HG03520 (cell line): ENCODE results near the gene LRRC34.
A peak's percentile ranks its signal among the peaks of the same experiment; 100 is the strongest.

Source experiments
- ATAC-seq: cut with Tn5 transposase; IDR thresholded peaks from one replicate; pipeline ENCODE4 v1.9.1; 2021; ENCODE audit warnings: mild to moderate bottlenecking, moderate library complexity; ENCODE audit not compliant: unreplicated experiment

LRRC34 gene, protein sequence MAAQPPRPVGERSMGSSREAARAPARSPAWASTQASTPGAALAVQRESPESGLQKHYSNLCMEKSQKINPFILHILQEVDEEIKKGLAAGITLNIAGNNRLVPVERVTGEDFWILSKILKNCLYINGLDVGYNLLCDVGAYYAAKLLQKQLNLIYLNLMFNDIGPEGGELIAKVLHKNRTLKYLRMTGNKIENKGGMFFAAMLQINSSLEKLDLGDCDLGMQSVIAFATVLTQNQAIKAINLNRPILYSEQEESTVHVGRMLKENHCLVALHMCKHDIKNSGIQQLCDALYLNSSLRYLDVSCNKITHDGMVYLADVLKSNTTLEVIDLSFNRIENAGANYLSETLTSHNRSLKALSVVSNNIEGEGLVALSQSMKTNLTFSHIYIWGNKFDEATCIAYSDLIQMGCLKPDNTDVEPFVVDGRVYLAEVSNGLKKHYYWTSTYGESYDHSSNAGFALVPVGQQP

DNA sequence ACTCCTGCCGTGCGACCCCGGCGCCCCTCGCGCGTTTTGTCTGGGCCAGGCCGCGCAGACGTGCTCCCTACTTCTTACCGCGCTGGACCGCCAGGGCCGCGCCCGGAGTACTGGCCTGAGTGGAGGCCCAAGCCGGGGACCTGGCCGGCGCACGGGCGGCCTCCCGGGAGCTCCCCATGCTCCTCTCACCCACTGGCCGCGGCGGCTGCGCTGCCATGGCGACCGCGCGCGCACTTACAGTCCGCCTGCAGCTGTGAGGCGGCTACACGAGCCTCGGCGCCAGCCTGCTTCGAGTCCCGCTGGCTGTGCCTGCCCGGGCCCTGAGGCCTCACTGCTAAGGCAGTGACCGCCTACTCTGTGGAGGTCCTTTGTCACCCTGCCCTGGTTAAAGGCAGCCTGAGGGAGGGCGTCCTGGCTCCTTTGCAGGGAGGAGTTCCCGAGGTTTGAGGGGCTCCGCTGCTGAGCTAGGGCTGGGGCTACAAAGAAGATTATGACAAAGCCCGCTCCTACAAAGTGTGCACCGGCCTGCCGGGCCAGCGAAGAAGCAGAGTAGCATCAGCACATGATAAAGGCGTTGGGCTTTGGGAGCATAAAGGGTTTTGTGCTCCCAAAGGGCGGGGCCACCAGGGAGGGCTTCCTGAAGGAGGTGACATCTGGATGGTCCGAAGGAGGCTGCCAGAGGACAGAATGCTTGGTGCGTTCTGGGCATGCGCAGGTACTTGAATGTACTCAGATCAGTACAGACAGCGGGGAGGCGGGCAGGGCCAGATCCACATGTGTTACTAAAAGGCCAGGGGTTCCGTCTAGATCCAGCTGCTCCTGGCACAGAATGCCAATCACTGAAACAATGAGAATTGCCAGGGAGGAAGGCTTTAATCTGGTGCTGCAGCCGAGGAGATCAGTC, at the start of gene LRRC34, which contains the start of gene LRRIQ4:
TSS of gene LRRC34 (minus strand) at position 573 of the 904 bp plus-strand sequence. CDS start at position 217, 356 bp downstream.
TSS of gene LRRIQ4 (plus strand) at position 539 of the 904 bp plus-strand sequence. CDS start 9,052 bp downstream, outside the sequence.
- peak; percentile 57 for ATAC-seq

DNA sequence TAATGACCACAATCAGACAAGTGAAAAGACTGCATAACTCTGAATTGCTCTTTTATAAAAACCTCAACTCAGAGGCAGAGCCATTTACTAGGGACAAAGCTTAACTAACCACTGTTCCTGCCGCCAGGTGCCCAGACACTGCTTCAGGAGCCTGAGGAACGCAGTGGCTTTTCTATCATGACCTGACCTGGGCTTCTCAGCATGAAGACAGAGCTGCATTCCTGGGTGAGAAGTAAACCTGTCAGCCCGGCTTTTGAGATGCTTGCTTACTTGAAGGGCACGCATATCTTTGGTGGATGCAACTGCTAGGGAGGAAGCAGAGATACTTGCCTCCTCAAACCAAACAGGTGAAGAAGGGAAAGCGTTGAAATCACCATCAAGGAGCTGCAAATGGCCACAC, 49.2 kb upstream of the LRRC34 start:
- no peak for ATAC-seq

DNA sequence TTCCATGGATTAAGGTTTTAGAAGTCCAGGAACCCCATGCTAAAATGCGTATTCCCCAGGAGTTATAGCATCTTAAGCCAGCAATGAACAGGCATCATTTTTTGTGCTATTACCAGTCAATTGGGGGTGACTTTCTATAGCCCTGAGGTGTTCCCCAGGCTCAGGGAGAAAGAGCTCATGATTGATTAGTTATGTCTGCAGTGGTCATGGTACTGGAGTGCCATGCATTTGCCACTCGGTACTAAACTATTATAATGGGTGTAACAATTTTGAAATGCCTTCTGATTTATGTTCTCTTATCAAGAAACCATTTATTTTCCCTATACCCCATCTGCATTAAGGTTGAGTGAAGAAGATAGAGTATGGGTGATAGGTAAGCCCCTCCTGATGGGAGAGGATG, 45.1 kb upstream of the LRRC34 start:
- ATAC-seq, result no peak

DNA sequence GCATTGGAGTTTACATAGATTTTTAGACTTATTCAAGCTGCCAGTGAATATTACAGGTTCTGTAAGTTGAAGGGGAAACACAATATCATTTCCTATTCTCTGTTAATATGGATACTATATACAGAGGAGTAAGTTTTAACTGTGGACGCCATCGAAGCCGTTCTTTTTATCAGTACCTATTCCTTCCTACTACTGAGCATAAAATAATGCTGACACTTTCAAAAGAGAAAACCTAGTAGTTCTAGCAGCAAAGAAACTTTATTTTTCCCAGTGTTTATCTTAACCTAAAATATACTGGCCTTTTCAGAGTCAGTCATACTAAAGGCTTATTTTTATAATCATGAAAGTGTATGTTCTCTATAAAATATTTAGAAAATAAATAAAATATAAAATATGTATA, 42.8 kb upstream of the LRRC34 start:
- ATAC-seq, result no peak

DNA sequence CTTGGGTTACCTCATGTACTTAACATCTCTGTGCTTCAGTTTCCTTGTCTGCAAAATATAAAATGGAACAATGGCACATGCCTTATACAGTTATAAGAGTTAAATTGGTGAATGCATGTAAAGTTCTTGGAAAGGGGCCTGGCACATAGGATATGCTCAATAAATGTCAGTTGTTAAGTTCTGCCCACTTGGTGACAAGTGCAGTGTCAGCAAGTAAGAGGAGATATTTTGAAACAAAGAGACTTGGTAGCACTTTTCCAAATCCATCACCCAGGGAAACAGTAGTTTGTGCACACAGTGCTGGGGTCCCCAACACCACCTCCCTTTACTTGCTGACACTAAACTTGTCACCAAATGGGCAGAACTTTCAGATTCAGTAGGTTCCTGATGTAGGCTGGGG, 37.9 kb upstream of the LRRC34 start:
- no peak for ATAC-seq

DNA sequence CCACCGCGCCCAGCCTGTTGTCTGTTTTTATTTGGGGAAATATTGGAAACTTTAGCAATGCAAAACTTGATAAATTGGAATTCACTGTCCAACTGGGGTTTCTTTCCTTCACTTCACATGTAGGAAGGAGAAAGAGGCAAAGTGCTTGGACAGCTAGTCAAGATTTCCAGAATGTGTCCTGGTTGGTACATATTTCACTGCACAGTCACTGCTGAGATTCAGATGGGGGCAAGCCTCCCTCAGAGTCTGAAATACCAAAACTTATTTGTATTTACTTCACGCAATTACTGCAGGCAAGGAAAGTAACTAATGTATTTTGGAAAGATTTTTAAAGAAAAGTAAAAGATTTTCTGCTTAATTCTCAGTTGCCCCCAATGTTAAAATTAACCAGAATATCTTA, 36.0 kb upstream of the LRRC34 start:
- no peak for ATAC-seq

DNA sequence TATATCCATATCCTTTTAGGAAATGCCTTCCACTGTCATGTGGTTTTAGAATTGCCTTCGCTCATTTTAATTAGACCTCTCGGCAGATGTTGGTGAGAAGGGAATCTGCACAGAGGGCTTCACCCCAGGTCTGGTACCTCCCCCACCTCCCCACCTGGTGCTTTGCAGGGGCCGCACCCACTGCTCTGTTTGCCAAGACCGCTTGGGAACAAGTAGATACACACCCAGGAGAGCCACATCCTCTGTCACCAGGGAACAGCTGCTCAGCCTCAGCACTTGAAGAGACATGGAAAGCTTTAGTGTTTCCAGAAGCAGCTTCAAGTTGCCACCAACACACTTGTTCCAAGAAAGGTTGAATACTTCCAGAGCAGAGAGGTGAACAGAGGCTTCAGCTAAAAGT, 35.2 kb upstream of the LRRC34 start:
- ATAC-seq, result no peak

DNA sequence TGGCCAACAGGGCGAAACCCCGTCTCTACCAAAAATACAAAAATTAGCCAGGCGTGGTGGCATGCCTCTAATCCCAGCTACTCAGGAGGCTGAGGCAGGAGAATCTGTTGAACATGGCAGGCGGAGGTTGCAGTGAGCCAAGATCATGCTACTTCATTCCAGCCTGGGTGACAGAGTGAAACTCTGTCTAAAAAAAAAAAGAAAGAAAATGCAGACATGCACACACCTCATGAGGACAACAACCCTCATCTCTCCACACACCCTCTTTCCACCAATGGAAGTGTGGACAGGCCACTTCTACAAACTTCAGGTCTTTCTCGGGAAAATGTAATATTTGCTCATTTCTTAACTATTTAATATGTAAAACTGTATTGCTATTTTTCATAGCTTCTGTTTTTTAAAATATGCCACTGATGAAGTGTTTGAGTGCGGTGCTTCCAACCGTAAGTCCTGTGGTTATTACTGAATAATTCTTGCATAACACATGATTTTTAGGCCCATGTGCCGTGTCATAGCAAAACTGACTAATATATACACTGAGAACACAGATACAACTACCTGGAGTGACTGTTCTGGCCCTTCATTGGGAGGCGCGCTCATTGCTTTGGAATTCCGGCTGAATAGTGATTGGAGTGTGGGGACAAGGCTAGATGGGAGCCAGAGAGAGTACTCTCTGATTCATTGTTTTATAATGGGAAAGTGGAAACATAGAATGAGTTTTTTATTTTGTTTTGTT, 33.9 kb upstream of the LRRC34 start:
- ATAC-seq, result peak; percentile 96

DNA sequence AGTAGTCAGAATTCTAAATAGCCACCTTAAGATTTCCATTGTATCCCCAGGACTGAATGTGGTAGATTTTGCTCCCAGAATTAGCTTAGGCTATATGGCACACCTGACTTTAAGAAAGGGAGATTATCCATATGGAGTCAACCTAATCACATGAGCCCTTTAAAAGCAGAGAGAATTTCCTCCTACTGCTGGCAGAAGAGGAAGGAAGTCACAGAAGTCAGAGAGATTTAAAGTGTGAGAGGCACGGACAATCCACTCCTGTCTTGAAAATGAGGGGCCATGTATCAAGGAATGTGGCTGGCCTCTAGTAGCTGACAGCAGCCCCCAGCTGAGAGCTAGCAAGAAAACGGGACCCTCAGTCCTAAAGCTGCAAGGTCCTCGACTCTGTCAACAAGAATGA, 30.3 kb upstream of the LRRC34 start:
- ATAC-seq, result no peak

DNA sequence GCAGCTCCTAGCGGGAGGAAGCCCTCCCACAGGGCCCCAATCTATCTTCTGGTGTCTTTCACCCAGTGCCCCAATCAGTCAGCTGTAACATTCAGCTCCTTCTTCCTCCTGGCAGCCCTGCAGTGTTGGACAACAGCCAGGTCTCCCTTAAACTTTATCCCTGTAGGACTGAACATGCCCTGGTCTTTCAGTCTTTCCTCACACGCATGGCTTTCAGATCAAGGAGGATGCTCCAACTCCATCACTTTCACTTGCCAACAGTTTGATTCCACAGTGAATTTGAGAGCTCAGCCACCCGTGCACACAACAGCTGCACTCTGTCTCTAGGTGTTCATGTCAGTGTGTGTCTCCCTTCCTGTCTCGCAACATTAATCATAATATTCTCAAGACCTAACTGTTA, 28.5 kb upstream of the LRRC34 start:
- ATAC-seq, result no peak

DNA sequence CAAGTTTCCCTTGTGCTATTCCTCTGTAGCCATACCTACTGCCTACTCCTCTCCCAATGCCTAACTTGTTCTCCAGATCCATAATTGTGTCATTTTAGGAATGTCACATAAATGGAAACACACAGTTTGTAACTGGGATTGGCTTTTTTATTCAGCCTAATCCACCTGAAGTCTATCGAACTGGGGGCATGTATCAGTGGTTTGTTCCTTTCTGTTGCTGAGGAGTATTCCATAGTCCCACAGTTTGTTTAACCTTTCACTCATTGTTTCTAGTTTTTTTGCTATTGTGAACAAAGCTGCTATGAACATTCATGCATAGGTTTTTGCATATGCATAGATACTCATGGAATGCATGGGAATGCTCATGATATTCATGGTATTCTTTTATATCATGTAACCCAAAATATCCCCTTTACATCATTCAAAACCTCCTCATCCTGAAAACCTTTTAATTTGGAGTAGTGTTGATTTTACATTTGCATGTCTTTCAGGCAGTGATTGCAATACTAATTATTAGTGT, 25.9 kb upstream of the LRRC34 start:
- no peak for ATAC-seq

DNA sequence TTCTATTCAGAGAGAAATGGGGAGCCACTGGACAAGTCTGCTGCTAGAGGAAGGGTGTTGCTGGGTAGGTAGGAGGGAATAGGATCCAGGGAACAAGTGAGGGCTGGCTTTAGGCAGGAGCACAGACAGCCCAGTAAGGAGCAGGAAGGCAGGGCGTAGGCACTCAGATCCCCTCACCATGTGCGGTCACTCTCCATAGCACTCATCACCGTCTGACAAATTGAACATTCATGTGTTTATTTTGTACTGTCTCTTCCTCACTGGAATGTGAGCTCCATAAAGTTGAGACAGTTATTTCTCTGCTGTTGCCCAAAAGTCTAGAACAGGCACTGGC, 24.2 kb upstream of the LRRC34 start:
- no peak for ATAC-seq

DNA sequence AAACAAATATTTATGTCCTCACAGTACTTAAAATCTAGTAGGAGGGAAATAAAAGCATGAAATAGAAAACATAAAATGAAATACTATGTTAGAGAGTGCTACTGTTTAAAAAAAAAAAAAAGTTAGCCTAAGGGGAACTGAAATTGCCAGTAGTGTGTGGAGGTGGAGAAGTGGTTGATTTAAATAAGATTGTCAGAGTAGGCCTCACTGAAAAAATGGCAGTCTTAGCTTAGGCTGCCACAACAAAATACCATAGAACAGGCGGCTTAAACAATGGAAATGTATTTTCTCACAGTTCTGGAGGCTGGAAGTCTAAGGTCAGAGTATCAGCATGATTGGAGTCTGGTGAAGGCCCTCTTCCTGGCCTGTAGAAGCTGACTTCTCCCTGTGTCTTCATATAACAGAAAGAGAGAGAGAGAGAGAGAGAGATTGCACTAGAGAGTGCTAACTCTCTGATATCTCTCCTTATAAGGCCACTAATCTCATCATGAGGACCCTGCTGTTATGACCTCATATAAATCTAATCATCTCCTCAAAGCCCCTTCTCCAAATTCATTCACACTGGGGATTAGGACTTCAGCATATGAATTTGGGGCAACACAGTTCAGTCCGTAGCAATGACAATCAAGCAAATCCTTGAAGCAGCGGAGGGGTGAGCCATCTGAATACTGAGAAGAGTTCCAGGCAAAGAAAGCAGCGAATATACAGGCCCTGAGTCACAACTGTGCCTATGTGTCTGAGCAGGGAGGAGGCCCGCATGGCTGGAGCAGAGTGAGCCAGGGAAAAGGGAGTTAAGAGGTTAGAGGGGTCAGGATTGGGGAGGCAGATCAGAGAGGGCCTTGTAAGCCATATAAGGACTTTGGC, 23.6 kb upstream of the LRRC34 start:
- peak; percentile 82 for ATAC-seq

DNA sequence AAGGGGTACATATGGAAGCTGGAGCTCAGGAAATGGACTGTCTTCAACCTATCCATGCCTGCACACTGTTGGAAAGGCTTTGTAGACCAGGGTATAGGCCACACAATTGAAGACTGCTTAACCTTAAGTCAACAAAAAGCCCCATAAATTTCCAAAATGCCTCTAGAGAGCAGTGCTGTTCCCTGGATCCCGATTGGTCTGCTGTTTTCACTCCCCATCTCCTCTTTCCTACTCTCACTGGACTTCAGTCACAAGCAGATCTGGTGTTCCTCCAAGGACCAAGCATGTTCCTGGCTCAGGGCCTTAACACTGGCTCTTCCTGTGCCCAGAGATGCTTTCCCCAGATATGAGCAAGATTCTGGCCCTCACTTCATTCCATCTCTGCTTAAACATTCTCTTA, 22.8 kb upstream of the LRRC34 start:
- no peak for ATAC-seq

DNA sequence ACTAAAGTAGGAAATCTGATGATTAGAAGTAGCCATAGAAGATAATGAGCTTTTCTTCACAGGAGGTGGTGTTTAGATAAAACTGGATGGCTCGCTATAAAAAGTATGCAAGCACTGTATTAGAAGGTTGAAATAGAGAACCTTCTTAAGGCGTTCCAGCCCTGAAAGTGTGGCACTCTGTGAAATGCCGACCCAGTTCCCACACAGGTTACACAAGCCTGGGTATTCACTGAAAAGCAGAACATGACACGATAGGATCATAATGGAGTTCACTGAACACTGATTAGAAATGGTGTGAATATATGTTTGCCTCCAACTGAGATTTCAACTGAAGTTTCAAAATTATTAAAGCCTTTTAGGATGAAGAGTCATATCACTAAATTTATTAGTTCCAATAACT, 15.0 kb upstream of the LRRC34 start:
- no peak for ATAC-seq

DNA sequence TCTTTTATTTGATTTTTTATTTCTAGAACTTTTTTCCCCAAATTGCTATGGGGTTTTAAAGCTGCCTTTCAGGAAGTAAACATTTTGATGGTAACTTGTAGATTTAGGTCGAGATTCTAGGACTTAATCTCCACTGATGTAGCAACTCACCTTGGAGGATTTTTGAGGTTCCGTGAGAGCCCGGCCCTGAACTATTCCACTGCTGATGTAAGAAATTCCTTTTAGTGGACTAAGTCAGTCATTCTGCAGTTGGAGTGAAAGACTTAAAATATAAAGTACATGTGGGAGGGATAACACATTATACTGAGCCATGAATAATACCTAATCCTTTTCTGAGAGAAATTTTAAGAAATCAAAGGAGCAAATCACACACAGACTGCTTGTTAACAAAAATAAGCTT, 12.6 kb upstream of the LRRC34 start:
- ATAC-seq, result no peak

DNA sequence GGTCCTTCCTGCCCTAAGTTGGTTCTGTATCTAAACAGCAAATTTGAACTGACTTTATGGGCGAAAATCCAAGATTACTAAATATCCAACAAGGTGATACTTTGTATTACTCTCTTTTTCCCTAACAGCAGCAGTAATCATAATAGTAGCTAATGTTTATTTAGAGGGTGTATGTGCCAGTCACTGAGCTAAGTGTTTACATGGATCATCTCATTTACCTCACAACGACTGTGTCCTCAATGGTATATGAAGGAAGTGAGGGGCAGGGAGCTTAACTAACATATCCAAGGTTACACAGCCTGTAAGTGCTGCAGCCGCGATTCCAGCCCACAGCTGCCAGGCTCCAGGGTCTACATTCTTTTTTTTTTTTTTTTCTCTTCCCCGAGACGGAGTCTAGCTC, 10.3 kb upstream of the LRRC34 start:
- no peak for ATAC-seq

DNA sequence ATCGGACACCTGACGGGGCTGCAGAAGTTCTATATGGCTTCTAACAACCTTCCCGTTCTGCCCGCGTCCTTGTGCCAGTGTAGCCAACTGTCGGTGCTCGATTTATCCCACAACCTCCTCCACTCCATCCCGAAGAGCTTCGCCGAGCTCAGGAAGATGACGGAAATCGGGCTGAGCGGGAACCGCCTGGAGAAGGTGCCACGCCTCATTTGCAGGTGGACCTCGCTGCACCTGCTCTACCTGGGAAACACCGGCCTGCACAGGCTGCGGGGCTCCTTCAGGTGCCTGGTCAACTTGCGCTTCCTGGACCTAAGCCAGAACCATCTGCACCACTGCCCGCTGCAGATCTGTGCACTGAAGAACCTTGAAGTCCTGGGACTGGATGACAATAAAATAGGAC, 9.8 kb upstream of the LRRC34 start:
- no peak for ATAC-seq

DNA sequence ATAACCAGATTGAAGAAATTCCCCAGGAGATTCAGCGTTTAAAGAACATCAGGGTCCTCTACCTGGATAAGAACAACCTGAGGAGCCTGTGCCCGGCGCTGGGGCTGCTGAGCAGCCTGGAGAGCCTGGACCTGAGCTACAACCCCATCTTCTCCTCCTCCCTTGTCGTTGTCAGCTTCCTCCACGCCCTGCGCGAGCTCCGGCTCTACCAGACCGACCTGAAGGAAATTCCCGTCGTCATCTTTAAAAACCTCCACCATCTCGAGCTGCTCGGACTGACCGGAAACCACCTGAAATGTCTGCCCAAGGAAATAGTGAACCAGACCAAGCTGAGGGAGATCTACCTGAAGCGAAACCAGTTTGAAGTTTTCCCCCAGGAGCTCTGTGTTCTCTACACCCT, 9.4 kb upstream of the LRRC34 start:
- no peak for ATAC-seq

DNA sequence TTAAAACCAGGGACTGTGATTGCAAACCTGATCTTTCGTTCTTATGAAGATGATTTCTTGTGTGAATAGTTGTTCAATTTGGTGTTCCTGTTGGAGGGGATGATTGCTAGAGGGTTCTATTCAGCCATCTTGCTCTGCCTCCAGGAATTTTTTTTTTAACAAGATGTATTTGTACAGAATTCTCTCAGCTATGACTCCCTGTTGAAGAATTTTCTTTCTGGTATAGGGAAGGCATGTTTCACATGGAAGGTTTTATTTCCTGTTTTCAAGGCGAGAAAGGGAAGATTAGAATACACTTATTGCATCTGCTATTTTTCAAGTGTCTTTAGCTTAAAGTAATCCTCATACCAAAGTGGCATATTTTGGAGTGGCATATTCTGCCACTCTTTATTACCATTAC, 5.6 kb upstream of the LRRC34 start:
- no peak for ATAC-seq
